GM19438 (cell line): Measurements from ENCODE around the gene GNLY.
"Not testable (repeated sequence)": the region's sequence is repeated elsewhere in the genome, so short reads cannot be mapped to it uniquely, and the experiment has no call there.

Source experiments
- ATAC-seq: cut with Tn5 transposase; IDR thresholded peaks from one replicate; pipeline ENCODE4 v1.9.1; 2021; ENCODE audit warnings: low read depth; ENCODE audit not compliant: unreplicated experiment

GNLY gene

GRCh38 chr2:85694052-85695025 is at the start of gene GNLY:
Gene GNLY, plus strand, starts transcription at chr2:85694358. Its CDS starts 61 bp downstream, at chr2:85694419.
- no peak for ATAC-seq

GRCh38 chr2:85644909-85645308 is 49.2 kb upstream of the GNLY start:
- no peak for ATAC-seq

DNA sequence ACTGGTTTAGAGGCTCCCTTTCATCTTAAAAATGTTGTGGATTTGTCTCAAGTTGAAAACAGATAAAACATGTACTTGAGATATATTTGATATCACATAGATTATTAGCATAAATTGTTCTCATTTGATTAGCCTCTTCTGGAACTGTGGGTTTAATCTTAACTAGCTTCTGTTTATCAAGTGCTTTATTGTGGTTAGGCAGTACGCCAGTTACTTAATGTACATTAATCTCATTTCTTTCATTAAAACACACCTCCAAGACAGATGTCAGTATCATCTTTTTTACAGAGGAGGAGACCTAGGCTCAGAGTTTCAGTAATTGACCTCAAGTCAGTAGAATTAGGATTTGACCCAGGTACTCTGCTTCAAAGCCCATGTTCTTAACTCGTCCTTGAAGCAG is 48.0 kb upstream of the GNLY start:
- ATAC-seq, result no peak

DNA sequence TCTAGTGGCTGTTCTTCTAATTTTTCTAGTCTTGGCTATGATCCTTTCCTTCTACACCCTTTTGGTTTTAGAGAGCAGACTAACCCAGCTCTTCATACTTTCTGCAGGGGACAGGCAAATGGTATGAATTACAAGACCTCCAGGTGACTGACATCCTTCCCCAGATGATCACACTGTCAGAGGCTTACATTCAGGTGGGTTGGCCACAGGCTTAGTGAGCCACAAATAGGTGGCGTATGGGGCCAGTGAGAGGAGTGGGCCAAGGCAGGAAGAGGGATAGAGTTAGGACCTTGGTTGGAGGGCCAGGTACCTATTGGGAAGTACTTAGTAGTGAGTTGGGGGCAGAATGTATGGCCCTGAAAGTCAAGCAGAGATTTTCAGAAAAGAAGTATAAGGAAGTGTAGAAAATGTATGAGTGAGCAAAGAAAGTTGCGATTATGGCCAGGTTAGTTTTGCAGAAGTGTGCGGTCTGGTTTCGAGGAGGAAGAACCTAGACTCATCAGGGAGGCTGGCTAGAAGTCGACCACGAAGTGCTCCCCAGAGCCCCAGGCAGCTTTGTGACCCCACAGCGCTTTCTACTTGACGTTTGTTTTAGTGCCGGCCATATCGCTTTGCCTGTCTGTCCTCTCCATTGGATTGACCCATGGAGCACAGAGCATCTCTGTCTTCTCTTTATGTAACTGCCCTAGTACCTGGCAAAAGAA is 46.2 kb upstream of the GNLY start:
- ATAC-seq, result peak; percentile 83

GRCh38 chr2:85648619-85649018 is 45.5 kb upstream of the GNLY start:
- no peak for ATAC-seq

GRCh38 chr2:85649201-85650190 is 44.7 kb upstream of the GNLY start:
- no peak for ATAC-seq

DNA sequence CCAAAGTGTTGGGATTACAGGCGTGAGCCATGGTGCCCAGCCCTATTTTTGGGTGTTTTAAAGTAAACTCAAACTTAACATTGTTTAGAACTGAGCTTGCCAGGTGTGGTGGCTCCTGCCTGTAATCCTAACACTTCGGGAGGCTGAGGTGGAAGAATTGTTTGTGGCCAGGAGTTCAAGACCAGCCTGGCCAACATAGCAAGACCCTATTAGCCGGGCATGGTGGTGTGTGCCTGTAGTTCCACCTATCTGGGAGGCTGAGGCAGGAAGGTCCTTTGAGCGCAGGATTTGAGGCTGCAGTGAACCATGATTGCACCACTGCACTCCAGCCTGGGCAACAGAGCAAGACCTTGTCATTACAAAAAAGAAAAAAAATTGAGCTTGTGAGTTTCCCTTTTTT is 43.7 kb upstream of the GNLY start:
- no peak for ATAC-seq

DNA sequence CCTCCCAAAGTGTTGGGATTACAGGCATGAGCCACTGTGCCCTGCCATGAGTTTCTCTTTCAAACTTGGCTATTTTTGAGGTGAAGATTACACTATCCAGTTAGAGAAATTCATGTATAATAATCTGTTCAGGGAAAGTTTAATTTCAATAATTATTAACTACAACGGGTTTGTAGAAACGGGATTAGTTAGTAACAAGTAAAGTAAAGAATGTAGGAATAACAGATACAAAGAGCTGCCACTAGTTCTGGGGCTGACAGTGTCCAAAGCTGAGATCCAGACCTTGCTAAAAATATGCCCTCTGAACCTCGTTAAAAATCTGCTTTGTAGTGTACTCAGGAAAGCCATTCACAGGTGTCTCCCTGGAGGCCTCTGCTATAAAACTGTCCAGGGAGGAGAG is 43.1 kb upstream of the GNLY start:
- no peak for ATAC-seq

- no peak for ATAC-seq
Measured at GRCh38 chr2:85652056-85652455, 42.1 kb upstream of the GNLY start.

DNA sequence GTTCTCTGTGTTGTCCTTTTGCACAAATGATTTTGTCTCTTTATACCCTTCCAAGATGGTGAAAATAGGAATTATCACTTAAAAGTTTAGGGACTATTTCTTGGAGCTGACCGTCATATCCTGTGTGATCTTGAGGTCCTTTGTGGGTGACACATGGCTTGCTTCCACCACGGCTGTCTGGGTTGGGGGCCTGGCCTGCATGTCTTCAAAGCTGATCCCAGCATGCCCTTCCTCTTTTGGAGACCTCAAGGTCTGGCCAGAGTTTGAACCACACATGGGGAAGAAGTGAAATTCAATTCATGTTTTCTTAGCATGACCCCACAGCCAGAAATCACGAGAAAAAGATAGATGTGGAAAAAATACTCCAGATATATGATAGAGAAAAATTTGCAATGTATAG is 40.2 kb upstream of the GNLY start:
- ATAC-seq, result no peak

- no peak for ATAC-seq
Measured at GRCh38 chr2:85655961-85656417, 38.2 kb upstream of the GNLY start.

DNA sequence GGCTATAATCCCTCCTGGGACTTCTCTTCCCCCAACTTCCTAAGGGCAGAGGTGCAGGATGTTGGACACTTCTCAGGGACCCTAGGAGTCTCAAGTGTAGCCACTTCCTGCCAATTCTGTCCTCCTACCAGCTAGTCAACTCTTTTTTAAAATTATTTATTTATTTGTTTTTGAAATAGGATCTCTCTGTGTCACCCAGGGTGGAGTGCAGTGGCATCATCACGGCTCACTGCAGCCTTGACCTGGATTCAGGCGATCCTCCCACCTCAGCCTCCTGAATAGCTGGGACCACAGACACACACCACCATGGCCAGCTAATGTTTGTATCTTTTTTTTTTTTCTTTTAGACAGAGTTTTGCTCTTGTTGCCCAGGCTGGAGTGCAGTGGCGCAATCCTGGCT is 37.7 kb upstream of the GNLY start:
- ATAC-seq, result no peak

DNA sequence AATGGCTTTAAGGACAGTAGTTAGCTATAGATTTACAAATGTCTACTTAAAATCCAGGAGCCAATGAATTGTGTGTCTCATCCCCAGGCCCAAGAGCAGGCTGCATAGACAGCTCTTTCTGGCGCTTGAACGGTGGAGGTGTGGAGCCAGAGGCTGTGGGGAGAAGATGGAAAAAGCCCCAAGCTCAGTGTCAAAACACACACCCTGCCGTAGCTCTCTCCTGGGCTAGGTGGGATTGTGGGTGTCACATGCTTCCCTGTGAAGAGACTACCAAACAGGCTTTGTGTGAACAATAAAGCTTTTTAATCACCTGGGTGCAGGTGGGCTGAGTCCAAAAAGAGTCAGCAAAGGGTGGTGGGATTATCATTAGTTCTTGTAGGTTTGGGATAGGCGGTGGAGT is 36.8 kb upstream of the GNLY start:
- ATAC-seq, result not testable (repeated sequence)

DNA sequence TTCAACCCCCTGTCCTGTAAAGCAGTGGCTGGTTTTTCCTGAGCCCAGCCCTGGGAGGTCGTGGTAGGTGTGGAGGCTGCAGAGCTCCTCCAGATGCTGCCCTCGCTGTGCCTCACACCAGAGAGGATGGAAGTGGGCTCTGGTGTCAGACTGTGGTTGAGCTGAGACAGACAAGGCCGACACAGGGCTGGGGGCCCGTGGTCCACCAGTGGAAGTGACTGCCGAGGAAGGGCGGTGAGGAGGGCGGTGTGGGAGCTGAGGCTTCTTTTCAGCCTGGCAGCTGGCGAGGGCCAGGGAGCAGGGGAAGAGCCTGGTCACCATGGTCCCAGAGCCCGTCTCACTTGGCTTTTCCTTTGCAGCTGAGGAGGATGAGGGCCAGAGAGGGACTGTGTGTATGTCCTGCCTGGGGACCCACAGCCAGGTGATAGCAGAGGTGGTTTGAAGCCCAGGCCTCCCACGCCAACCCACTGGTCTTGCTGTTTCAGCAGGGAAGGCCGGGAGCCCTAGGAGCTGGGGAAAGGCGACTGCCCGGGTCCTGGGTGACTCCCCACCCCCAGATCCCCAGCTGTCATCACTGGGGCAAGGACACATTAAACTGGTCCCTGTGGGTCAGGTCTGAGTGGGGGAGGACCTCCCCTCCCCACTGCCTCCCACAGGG is 34.7 kb upstream of the GNLY start:
- ATAC-seq, result no peak

GRCh38 chr2:85660301-85660700 is 33.9 kb upstream of the GNLY start:
- ATAC-seq, result not testable (repeated sequence)

DNA sequence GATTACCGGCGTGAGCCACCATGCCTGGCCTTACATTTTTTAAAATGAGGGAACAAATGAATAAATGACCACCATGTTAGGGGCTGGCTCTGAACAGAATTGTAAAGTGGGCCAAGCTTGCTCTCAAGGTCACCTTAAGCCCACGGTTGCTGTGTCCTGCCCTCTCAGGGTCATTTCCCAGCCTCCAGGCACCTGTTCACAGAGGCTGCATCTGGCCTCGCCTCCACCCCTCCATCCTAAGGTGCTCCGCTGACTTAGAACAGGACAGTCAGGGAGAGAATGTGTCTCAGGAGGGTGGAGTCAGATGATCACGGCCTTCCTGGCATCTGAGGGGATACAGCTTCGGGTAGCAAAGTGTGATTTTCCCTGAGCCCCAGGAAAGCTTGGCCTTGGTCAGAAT is 33.4 kb upstream of the GNLY start:
- no peak for ATAC-seq

GRCh38 chr2:85661139-85661858 is 32.9 kb upstream of the GNLY start:
- no peak for ATAC-seq

DNA sequence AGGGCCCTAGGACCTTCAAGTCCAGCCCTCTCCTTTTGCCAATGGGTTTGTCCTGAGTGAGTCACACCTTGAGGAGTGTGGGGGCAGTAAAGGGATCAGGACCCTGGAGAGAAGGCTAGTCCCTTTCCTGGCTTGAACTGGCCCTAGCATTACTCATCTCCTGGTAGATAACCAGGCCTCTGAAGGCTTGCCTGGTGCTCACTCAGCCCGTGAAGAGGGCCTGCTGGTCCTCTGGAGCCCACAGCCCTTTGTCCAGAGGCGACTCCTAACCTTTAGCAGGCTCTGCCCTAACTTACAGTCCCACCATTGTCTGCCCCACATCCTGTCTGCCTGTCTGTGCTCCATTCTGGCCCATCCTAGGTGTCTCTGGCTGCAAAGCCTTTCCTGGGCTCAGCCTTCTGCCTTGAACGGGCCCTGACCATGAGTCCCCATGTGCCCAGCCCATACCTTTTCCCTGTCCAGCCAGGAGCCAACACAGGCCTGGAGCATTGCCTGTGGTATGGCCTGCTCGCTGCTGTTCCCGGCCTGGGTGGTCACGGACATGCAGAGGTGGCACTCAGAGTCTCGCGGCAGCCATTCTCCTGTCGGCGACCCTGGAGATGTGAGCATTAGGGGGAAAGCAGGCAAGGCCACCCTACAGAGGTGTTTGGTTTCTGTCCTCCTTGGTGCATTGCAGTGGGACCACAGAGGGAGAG is 31.1 kb upstream of the GNLY start:
- no peak for ATAC-seq
